ENCODE data around the gene OSBPL5.

Gene OSBPL5

GRCh38 chr11:3129181-3129590, 35.9 kb downstream of the OSBPL5 start:
- Histone ChIP-seq H3K9me3 (ENCODE audit: control insufficient read depth, insufficient read depth, low read depth, low read length) (no peaks in the 10 kb centered on the region), H3K9ac (ENCODE audit: low read length) (no peak overlapping the region), H3K27ac (ENCODE audit: low read depth, low read length) (no peak overlapping the region), H3K27me3 (ENCODE audit: control insufficient read depth, insufficient read depth, low read length) (no peaks in the 10 kb centered on the region), H3K4me1 (ENCODE audit: control insufficient read depth, insufficient read depth, low read length) (no peaks in the 10 kb centered on the region; the same call in 1 of the 2 replicates), H3K36me3 (ENCODE audit: control insufficient read depth, insufficient read depth, low read length) (peaks cover 3% of the 10 kb centered on the region; the same call in 1 of the 2 replicates), H3K4me3 (ENCODE audit: low read depth, low read length) (no peak overlapping the region)

DNA sequence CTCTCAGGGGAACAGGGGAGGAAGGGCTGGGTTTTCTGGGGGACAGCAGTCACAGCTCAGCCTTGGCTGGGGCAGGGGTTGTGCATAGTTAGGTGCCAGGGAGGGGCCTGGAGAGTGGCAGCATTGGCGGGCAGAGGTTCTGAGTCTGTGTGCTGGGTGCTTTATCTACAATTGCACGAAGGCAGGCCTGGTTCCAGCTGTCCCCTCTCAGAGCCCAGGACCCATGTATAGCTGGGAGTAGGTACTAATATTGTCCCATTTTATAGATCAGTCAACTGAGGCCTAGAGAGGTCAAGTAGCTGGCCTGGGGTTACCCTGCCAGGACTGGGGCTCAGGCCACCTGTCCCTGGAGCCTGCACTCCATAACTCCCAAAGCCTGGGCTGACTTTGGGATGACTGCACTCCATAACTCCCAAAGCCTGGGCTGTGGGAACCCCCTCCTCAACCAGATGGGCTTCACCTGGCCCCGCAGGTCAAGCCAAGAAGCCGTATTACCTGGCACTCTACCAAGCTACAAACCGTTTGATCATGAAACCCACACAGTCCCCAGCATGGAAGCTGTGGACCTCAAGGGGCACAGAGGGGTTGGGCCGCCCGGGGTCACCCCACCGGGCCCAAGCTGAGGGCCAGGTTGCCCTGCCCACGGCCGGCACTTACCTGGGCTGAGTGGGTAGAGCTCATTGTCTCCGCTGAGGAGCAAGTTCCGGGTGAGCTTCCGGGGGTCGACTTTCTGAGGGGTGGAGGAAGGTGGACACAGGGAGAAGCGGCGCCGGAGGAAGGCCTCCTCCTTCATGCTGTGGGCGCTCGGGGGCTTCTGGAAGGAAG, 36.5 kb downstream of the OSBPL5 start:
- peaks cover 3% of the 10 kb centered on the region; the same call in 1 of the 2 replicates for H3K36me3 ChIP-seq (ENCODE audit: control insufficient read depth, insufficient read depth, low read length)

DNA sequence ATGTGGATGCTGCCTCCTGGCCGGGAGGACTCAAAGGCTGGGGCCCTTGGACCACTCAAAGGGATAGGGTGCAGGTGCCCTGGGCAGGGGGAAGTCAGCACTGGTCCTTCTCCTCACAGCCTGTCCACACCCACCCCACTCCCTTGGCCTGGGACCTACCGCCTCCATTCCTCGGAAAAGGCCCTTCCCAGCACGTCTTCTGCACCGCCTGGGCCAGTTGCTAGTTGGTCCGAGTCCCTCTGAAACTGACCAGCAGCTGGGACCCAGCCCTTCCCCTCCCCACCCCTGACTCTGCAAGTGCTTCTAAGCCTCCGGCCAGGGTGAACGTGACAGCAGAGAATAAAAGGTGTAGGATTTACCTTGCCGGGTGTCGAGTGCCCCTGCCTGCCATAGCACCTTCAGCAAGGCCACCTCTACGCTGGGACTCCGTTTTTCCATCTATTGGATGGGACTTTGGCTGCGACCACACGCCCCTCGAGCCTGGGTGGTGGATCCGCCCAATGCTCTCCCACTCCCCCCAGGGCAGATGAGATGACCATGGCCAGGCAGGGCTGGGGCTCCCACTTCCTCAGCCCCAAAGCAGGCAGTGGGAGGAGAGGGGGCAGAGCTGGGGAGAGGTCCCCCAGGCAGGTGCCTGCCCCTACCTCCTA, 37.3 kb downstream of the OSBPL5 start:
- Histone ChIP-seq H3K27me3 (ENCODE audit: control insufficient read depth, insufficient read depth, low read length) (no peaks in the 10 kb centered on the region), H3K4me3 (ENCODE audit: low read depth, low read length) (no peak overlapping the region), H3K36me3 (ENCODE audit: control insufficient read depth, insufficient read depth, low read length) (peaks cover 3% of the 10 kb centered on the region; the same call in 1 of the 2 replicates), H3K9me3 (ENCODE audit: control insufficient read depth, insufficient read depth, low read depth, low read length) (no peaks in the 10 kb centered on the region), H3K9ac (ENCODE audit: low read length) (no peak overlapping the region), H3K4me1 (ENCODE audit: control insufficient read depth, insufficient read depth, low read length) (no peaks in the 10 kb centered on the region; the same call in 1 of the 2 replicates), H3K27ac (ENCODE audit: low read depth, low read length) (no peak overlapping the region)

More for the DNA sequence above, 36.5 kb downstream of the OSBPL5 start:
- H3K4me3 ChIP-seq (ENCODE audit: low read depth, low read length) = no peak overlapping the region
- H3K9ac ChIP-seq (ENCODE audit: low read length) = no peak overlapping the region
- H3K4me1 ChIP-seq (ENCODE audit: control insufficient read depth, insufficient read depth, low read length) = no peaks in the 10 kb centered on the region; the same call in 1 of the 2 replicates
- H3K9me3 ChIP-seq (ENCODE audit: control insufficient read depth, insufficient read depth, low read depth, low read length) = no peaks in the 10 kb centered on the region
- H3K27me3 ChIP-seq (ENCODE audit: control insufficient read depth, insufficient read depth, low read length) = no peaks in the 10 kb centered on the region
- H3K27ac ChIP-seq (ENCODE audit: low read depth, low read length) = no peak overlapping the region

GRCh38 chr11:3126901-3127691, 38.0 kb downstream of the OSBPL5 start:
- H3K4me3 ChIP-seq (ENCODE audit: low read depth, low read length) = no peak overlapping the region
- H3K4me1 ChIP-seq (ENCODE audit: control insufficient read depth, insufficient read depth, low read length) = no peaks in the 10 kb centered on the region; the same call in 1 of the 2 replicates
- H3K9me3 ChIP-seq (ENCODE audit: control insufficient read depth, insufficient read depth, low read depth, low read length) = no peaks in the 10 kb centered on the region
- no peak overlapping the region for H3K9ac ChIP-seq (ENCODE audit: low read length)
- H3K36me3 ChIP-seq (ENCODE audit: control insufficient read depth, insufficient read depth, low read length) = peaks cover 3% of the 10 kb centered on the region; the same call in 1 of the 2 replicates
- no peaks in the 10 kb centered on the region for H3K27me3 ChIP-seq (ENCODE audit: control insufficient read depth, insufficient read depth, low read length)
- H3K27ac ChIP-seq (ENCODE audit: low read depth, low read length) = no peak overlapping the region

DNA sequence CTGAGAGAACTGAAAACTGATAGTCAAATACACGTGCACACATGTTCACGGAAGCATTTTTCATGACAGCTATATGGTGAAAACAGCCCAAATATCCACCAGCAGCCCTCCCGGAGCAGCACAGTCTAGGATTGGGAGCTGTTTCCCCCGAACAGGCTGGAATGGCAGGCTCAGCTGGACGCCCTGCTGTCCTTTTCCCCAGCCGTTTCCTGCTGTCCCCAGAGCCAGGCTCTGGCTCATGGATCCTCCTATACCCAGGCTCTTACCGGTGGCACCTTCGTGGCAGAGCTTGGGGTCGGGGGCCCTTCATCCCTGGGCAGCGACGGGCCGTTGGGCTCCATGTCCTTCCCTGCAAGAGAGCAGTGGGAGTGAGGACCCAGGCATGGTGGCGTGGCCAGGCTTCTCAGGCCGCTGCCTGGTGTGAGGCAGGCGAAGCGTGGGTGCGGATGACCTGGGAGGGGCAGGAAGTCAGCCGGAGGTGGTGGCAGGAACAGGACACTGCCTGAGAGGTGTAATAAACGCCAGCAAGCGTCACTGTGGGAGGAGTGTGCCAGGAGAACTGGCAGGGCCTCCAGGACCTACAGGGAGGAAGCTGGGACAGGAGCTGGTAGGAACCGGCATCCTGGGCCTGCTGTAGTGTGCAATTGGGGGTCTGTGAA, 38.8 kb downstream of the OSBPL5 start:
- Histone ChIP-seq H3K27ac (ENCODE audit: low read depth, low read length) (no peak overlapping the region), H3K9ac (ENCODE audit: low read length) (no peak overlapping the region)

GRCh38 chr11:3124821-3125220, 40.3 kb downstream of the OSBPL5 start:
- Histone ChIP-seq H3K36me3 (ENCODE audit: control insufficient read depth, insufficient read depth, low read length) (peaks cover 6% of the 10 kb centered on the region; the same call in 1 of the 2 replicates), H3K4me1 (ENCODE audit: control insufficient read depth, insufficient read depth, low read length) (peaks cover 5% of the 10 kb centered on the region; the same call in 1 of the 2 replicates), H3K4me3 (ENCODE audit: low read depth, low read length) (no peak overlapping the region), H3K9me3 (ENCODE audit: control insufficient read depth, insufficient read depth, low read depth, low read length) (no peaks in the 10 kb centered on the region), H3K9ac (ENCODE audit: low read length) (no peak overlapping the region), H3K27ac (ENCODE audit: low read depth, low read length) (no peak overlapping the region), H3K27me3 (ENCODE audit: control insufficient read depth, insufficient read depth, low read length) (no peaks in the 10 kb centered on the region)

More for the DNA sequence above, 38.8 kb downstream of the OSBPL5 start:
- Histone ChIP-seq H3K4me3 (ENCODE audit: low read depth, low read length) (no peak overlapping the region), H3K36me3 (ENCODE audit: control insufficient read depth, insufficient read depth, low read length) (peaks cover 6% of the 10 kb centered on the region; the same call in 1 of the 2 replicates), H3K4me1 (ENCODE audit: control insufficient read depth, insufficient read depth, low read length) (peaks cover 4% of the 10 kb centered on the region; the same call in 1 of the 2 replicates), H3K27me3 (ENCODE audit: control insufficient read depth, insufficient read depth, low read length) (no peaks in the 10 kb centered on the region), H3K9me3 (ENCODE audit: control insufficient read depth, insufficient read depth, low read depth, low read length) (no peaks in the 10 kb centered on the region)

DNA sequence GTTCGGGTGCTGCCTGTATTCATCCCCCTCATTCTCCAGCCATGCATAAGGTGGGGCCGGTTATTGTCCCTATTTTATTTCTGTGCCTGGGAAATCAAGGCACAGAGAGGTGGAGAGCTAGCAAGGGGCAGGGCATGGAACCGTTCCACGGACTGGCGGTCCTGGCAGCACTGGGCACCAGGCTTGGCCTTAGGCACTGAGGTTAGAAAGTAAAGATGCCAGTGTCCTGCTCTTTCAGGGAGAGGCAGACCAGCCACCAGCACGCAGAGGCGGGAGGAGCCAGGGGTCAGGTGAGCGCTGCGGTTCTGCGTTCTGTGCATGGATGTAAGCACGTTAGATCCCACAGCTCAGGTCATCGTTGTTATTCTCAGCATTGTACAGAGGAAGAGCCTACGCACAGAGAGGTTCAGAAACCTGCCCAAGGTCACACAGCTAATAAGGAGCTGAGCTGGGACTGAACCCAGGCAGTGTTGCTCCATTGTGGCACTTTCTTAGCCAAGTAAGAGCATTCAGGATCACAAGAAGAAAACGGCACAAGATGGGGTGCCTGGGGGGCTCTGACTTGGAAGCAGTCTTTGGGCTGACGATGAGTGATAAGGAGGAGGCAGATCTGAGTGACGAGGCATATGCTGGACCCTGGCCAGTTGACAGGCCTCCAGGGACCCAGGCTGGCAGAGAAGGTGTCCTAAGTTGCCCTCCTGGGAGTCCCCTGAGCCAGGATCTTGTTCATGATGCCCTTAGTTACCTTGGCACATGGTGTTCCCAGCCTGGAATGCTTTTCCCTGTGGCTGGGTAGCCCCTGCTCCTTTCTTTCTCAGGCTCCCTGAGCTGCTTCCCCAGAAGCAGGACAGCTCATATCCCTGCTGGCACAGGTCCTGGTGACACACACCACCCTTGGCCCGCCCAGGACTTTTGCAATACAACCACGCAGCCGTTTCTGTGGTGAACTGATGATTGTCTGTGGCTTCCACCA, 41.1 kb downstream of the OSBPL5 start:
- no peak overlapping the region for H3K9ac ChIP-seq (ENCODE audit: low read length)
- H3K27ac ChIP-seq (ENCODE audit: low read depth, low read length) = no peak overlapping the region
- peaks cover 5% of the 10 kb centered on the region; the same call in 1 of the 2 replicates for H3K4me1 ChIP-seq (ENCODE audit: control insufficient read depth, insufficient read depth, low read length)
- no peaks in the 10 kb centered on the region for H3K27me3 ChIP-seq (ENCODE audit: control insufficient read depth, insufficient read depth, low read length)
- H3K4me3 ChIP-seq (ENCODE audit: low read depth, low read length) = no peak overlapping the region
- H3K36me3 ChIP-seq (ENCODE audit: control insufficient read depth, insufficient read depth, low read length) = peaks cover 6% of the 10 kb centered on the region; the same call in 1 of the 2 replicates
- H3K9me3 ChIP-seq (ENCODE audit: control insufficient read depth, insufficient read depth, low read depth, low read length) = no peaks in the 10 kb centered on the region

DNA sequence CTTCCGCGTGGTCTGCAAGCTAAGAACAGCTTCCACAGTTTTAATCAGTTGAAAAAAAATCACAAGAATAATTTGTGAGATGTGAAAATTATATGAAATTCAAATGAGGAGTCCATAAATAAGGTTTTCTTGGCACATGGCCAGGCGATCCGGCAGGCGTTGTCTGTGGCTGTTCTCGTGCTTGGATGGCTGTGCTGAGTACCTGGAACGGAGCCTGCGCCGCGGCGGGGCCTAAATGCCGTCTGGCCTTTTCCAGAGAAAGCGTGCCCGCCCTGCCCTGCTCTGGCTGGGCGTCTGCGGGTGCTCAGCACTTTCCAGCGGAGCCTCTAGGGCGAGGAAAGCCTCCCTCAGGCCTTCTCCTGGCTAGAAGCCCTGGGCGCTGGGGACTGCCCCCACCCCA, 41.8 kb downstream of the OSBPL5 start:
- H3K9me3 ChIP-seq (ENCODE audit: control insufficient read depth, insufficient read depth, low read depth, low read length) = no peaks in the 10 kb centered on the region
- no peak overlapping the region for H3K27ac ChIP-seq (ENCODE audit: low read depth, low read length)
- peaks cover 5% of the 10 kb centered on the region; the same call in 1 of the 2 replicates for H3K4me1 ChIP-seq (ENCODE audit: control insufficient read depth, insufficient read depth, low read length)
- H3K27me3 ChIP-seq (ENCODE audit: control insufficient read depth, insufficient read depth, low read length) = no peaks in the 10 kb centered on the region
- H3K36me3 ChIP-seq (ENCODE audit: control insufficient read depth, insufficient read depth, low read length) = peaks cover 6% of the 10 kb centered on the region; the same call in 1 of the 2 replicates
- no peak overlapping the region for H3K9ac ChIP-seq (ENCODE audit: low read length)
- H3K4me3 ChIP-seq (ENCODE audit: low read depth, low read length) = no peak overlapping the region

- Histone ChIP-seq H3K27ac (ENCODE audit: low read depth, low read length) (no peak overlapping the region), H3K36me3 (ENCODE audit: control insufficient read depth, insufficient read depth, low read length) (peaks cover 6% of the 10 kb centered on the region; the same call in 1 of the 2 replicates), H3K27me3 (ENCODE audit: control insufficient read depth, insufficient read depth, low read length) (no peaks in the 10 kb centered on the region), H3K4me3 (ENCODE audit: low read depth, low read length) (no peak overlapping the region), H3K9me3 (ENCODE audit: control insufficient read depth, insufficient read depth, low read depth, low read length) (peaks cover 1% of the 10 kb centered on the region; the same call in 1 of the 2 replicates), H3K4me1 (ENCODE audit: control insufficient read depth, insufficient read depth, low read length) (peaks cover 5% of the 10 kb centered on the region; the same call in 1 of the 2 replicates), H3K9ac (ENCODE audit: low read length) (no peak overlapping the region)
Measured at GRCh38 chr11:3122775-3123201, 42.3 kb downstream of the OSBPL5 start.

Data from HUES6 (cell line).